NCI-H146 treated with DMSO at 0.1 percent for 48 hours (cell line): ENCODE results near the gene HIP1R.
A peak's percentile ranks its signal among the peaks of the same experiment; 100 is the strongest.

Source experiments
- DNase-seq: peaks from one replicate; lab custom pipeline; 2025; ENCODE audit not compliant: unreplicated experiment; lab: John Stamatoyannopoulos, UW

HIP1R gene

GRCh38 chr12:122834104-122834920, 945 bp upstream of the HIP1R start:
- DNase-seq, result peak; percentile 67

- DNase-seq, result no peak
These were observed 431 bp downstream of the HIP1R start for GRCh38 chr12:122835750-122836026.

- DNase-seq, result peak; percentile 28
These were observed 1.0 kb downstream of the HIP1R start for GRCh38 chr12:122836027-122836921.

- peak; percentile 26 for DNase-seq
These were observed 2.3 kb downstream of the HIP1R start for GRCh38 chr12:122837306-122838265.

GRCh38 chr12:122838841-122839240, 3.6 kb downstream of the HIP1R start:
- DNase-seq, result no peak

- DNase-seq, result no peak
These were observed 4.8 kb downstream of the HIP1R start for GRCh38 chr12:122839907-122840554.

GRCh38 chr12:122840580-122841513, 5.6 kb downstream of the HIP1R start:
- DNase-seq, result no peak

- DNase-seq, result no peak
These were observed 6.5 kb downstream of the HIP1R start for GRCh38 chr12:122841544-122842321.

- no peak for DNase-seq
These were observed 7.5 kb downstream of the HIP1R start for GRCh38 chr12:122842505-122843405.

- no peak for DNase-seq
These were observed 8.2 kb downstream of the HIP1R start for GRCh38 chr12:122843455-122843854.

GRCh38 chr12:122844366-122844971, 9.2 kb downstream of the HIP1R start:
- DNase-seq, result no peak

GRCh38 chr12:122845041-122845864, 10.0 kb downstream of the HIP1R start:
- no peak for DNase-seq

- no peak for DNase-seq
These were observed 10.8 kb downstream of the HIP1R start for GRCh38 chr12:122845865-122846621.

GRCh38 chr12:122846622-122847515, 11.6 kb downstream of the HIP1R start:
- DNase-seq, result no peak

- no peak for DNase-seq
These were observed 12.2 kb downstream of the HIP1R start for GRCh38 chr12:122847516-122847836.
